ENCODE data around the gene ZSWIM4.

DNA sequence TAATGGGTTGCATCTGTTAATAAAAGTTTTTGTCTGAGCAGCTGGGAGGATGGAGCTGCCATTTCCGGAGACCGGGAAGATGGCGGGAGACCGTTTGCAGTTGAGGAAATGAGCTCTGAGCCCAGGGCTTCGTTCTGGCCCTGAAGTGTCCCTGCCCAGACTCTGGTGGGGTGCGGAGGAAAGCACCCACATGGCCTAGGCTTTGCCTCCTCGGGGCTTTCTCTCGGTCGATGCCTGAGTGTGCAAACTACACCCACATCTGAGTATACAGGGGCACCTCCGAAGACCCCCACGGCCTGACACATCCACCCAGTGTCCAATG lies 66.1 kb downstream of the ZSWIM4 start:
- no peak for TF ChIP-seq ZNF136 (CRISPR knock-in tag; IDR thresholded peaks at IDR 0.05; ENCODE audit: low read depth)
- TF ChIP-seq MAFK (conservative IDR thresholded peaks at IDR 0.05 in 1 of 2, IDR thresholded peaks at IDR 0.05 in 1 of 2; ENCODE audit: low read length in 2 of 2) = no peak
- no peak for TF ChIP-seq POLR2A (IDR thresholded peaks at IDR 0.05; ENCODE audit: insufficient read depth in 1 of 2, low read depth in 2 of 2, low read length in 2 of 2)
- no peak for TF ChIP-seq RAD51 (IDR thresholded peaks at IDR 0.05; ENCODE audit: borderline replicate concordance)
- no peak for TF ChIP-seq ZNF335 (CRISPR knock-in tag; IDR thresholded peaks at IDR 0.05)
- no peak for TF ChIP-seq SMAD3 (CRISPR knock-in tag; IDR thresholded peaks at IDR 0.05)
- TF ChIP-seq CBX2 (IDR thresholded peaks at IDR 0.05; ENCODE audit: low read depth, low read length) = no peak
- no peak for TF ChIP-seq CBX2 (CRISPR knock-in tag; IDR thresholded peaks at IDR 0.05; ENCODE audit: low read depth)
- no peak for TF ChIP-seq ZNF3 (CRISPR knock-in tag; IDR thresholded peaks at IDR 0.05)
